ENCODE measurements around the gene DNAJC6. TPM values are rescaled to one million over a fixed set of nuclear protein-coding genes. Genes with fewer than 3 reads are reported as not detected.
"Not testable (repeated sequence)": the region's sequence is repeated elsewhere in the genome, so short reads cannot be mapped to it uniquely, and the experiment has no call there.

Gene DNAJC6
- total and polyA plus RNA-seq, 2 experiments from 2014 or later = 2.5 to 2.8 TPM

DNA sequence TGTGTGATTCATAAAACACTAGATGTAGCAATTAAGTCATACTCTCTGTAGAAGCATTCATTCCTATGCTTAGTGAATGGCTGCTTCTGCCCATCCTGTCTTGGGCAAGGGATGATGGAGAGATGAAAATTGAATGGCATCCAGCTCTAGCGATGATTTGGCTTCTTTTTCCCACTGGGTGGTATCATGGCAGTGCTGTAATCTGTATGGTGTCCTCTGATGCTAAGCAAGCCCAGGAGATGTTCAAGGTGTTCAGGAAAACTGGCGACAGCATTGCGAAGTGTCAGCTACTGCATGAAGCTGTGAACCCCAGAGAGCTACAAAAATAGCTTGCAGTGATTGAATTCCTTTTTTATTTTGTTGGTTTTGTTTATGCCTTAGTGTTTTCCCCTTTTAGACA lies 62.2 kb downstream of the DNAJC6 start:
- TF ChIP-seq EZH2 (IDR thresholded peaks at IDR 0.05; ENCODE audit: insufficient read depth, poor library complexity, severe bottlenecking) (no peak), EZH2phosphoT487 (IDR thresholded peaks at IDR 0.05; ENCODE audit: insufficient read depth, low read depth) (no peak)
- Histone ChIP-seq H3K4me2 (ENCODE audit: unreplicated experiment) (no peak overlapping the region), H3K9me2 (ENCODE audit: insufficient read depth) (no peaks in the 10 kb centered on the region), H3K27me3 (replicated peaks; ENCODE audit: insufficient read depth) (no peaks in the 10 kb centered on the region), H3K4me3 (no peak overlapping the region), H3K79me2 (ENCODE audit: insufficient read depth) (no peaks in the 10 kb centered on the region), H3K4me1 (ENCODE audit: insufficient read depth) (peaks cover 8% of the 10 kb centered on the region; the same call in 1 of the 2 replicates), H4K20me1 (ENCODE audit: insufficient read depth) (no peaks in the 10 kb centered on the region), H3K36me3 (ENCODE audit: low read depth) (no peaks in the 10 kb centered on the region), H2AFZ (no peak overlapping the region), H3F3A (ENCODE audit: insufficient read depth) (no peaks in the 10 kb centered on the region), H3K9ac (no peak overlapping the region), H3K9me3 (ENCODE audit: low read depth) (no peaks in the 10 kb centered on the region), H3K27ac (no peak overlapping the region)
- WGBS, 2 experiments (ENCODE audit: low coverage in 1 of 2, low lambda C conversion rate in 2 of 2, missing lambda C conversion rate in 2 of 2) = 61 to 67% methylated on average over 3 of the region's 3 CpGs
- no peak for DNase-seq
- in situ Hi-C loops (cut with MboI) = no loop called here

DNA sequence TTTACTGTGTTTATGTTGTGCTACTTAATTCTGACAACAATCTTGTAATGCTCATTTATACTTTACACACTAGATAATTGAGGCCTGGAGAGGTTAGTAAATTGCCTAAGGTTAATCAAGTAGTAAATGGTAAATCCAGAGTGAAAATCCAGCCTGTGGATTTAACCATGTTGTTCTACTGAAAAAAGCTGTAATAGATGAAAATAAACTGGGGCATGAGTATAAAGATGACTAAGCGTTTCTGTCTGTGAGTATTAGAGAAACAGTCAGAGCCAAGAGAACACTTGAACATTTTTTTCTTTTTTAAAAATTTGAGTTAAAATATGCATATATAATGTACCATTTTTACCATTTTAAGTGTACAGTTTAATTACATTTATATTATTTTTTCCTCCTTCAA lies 63.2 kb downstream of the DNAJC6 start:
- in situ Hi-C loops (cut with MboI) = no loop called here
- WGBS, 2 experiments (ENCODE audit: low coverage in 1 of 2, low lambda C conversion rate in 2 of 2, missing lambda C conversion rate in 2 of 2) = 0 to 5% methylated on average over 1 of the region's 1 CpG
- H3K4me2 ChIP-seq (ENCODE audit: unreplicated experiment) = no peak overlapping the region

DNA sequence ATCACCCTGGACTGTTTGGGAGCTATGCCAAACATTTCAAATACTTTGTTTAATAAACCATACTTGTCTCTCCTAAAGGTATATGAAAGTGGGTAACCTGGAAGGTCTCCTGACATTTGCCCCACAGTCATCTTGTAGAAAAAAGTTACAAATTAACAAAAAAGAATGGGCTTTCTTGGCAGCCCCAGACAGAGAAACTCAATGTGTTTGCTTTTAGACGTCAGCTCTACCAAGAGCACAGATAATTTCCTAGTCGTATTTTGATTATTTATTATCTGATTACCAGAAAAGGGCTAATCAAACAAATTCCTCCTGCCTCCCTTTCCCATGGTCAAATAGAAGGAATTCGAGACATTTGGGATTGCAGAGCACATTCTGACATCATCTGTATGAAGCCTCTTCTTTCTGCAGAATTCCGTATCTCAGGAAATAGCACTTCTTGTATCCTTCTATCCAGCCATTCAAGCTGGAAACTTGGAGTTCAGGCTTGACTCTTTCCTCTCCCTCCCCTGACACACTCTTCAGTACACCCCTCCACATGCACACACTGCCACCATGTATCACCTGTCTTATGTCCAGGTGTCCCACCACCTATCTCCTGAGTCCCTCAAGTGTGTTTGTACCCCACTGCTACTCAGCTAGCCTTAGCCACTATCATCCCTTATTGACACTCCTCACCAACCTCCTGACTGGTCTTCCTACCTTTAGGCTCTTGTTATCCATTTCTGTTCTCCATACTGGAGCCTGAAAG lies 68.3 kb downstream of the DNAJC6 start:
- in situ Hi-C loops (cut with MboI) = no loop called here
- H3K9me3 ChIP-seq (ENCODE audit: low read depth) = no peaks in the 10 kb centered on the region
- TF ChIP-seq EZH2 (IDR thresholded peaks at IDR 0.05; ENCODE audit: insufficient read depth, poor library complexity, severe bottlenecking) = no peak
- TF ChIP-seq EZH2phosphoT487 (IDR thresholded peaks at IDR 0.05; ENCODE audit: insufficient read depth, low read depth) = no peak
- no peaks in the 10 kb centered on the region for H3F3A ChIP-seq (ENCODE audit: insufficient read depth)
- H4K20me1 ChIP-seq (ENCODE audit: insufficient read depth) = no peaks in the 10 kb centered on the region
- no peak for DNase-seq
- peaks cover 5% of the 10 kb centered on the region; the same call in 1 of the 2 replicates for H3K36me3 ChIP-seq (ENCODE audit: low read depth)
- 76 to 85% methylated on average over 4 of the region's 4 CpGs for WGBS, 2 experiments (ENCODE audit: low coverage in 1 of 2, low lambda C conversion rate in 2 of 2, missing lambda C conversion rate in 2 of 2)
- H3K4me1 ChIP-seq (ENCODE audit: insufficient read depth) = 0 out of 2 replicates have a peak, but pooled peaks cover 3% of the 10 kb centered on the region
- H3K9ac ChIP-seq = no peak overlapping the region
- no peaks in the 10 kb centered on the region for H3K27me3 ChIP-seq (replicated peaks; ENCODE audit: insufficient read depth)
- H3K79me2 ChIP-seq (ENCODE audit: insufficient read depth) = no peaks in the 10 kb centered on the region
- H3K4me3 ChIP-seq = no peak overlapping the region
- no peak overlapping the region for H2AFZ ChIP-seq
- no peak overlapping the region for H3K27ac ChIP-seq
- no peaks in the 10 kb centered on the region for H3K9me2 ChIP-seq (ENCODE audit: insufficient read depth)
- no peak overlapping the region for H3K4me2 ChIP-seq (ENCODE audit: unreplicated experiment)

More for the DNA sequence above, 63.2 kb downstream of the DNAJC6 start:
- H3K4me1 ChIP-seq (ENCODE audit: insufficient read depth) = peaks cover 8% of the 10 kb centered on the region; the same call in 1 of the 2 replicates
- peak; percentile 63 for DNase-seq
- H4K20me1 ChIP-seq (ENCODE audit: insufficient read depth) = no peaks in the 10 kb centered on the region
- H3K79me2 ChIP-seq (ENCODE audit: insufficient read depth) = no peaks in the 10 kb centered on the region
- H3K36me3 ChIP-seq (ENCODE audit: low read depth) = no peaks in the 10 kb centered on the region
- no peak overlapping the region for H3K9ac ChIP-seq
- TF ChIP-seq EZH2 (IDR thresholded peaks at IDR 0.05; ENCODE audit: insufficient read depth, poor library complexity, severe bottlenecking) (no peak), EZH2phosphoT487 (IDR thresholded peaks at IDR 0.05; ENCODE audit: insufficient read depth, low read depth) (no peak)
- H3K9me2 ChIP-seq (ENCODE audit: insufficient read depth) = no peaks in the 10 kb centered on the region
- H3K27ac ChIP-seq = no peak overlapping the region
- H3K9me3 ChIP-seq (ENCODE audit: low read depth) = no peaks in the 10 kb centered on the region
- no peak overlapping the region for H2AFZ ChIP-seq
- no peak overlapping the region for H3K4me3 ChIP-seq
- no peaks in the 10 kb centered on the region for H3K27me3 ChIP-seq (replicated peaks; ENCODE audit: insufficient read depth)
- H3F3A ChIP-seq (ENCODE audit: insufficient read depth) = no peaks in the 10 kb centered on the region

- WGBS, 2 experiments (ENCODE audit: low coverage in 1 of 2, low lambda C conversion rate in 2 of 2, missing lambda C conversion rate in 2 of 2) = 70% methylated on average over 2 of the region's 2 CpGs
- H4K20me1 ChIP-seq (ENCODE audit: insufficient read depth) = no peaks in the 10 kb centered on the region
- no peak overlapping the region for H3K4me3 ChIP-seq
- TF ChIP-seq EZH2phosphoT487 (IDR thresholded peaks at IDR 0.05; ENCODE audit: insufficient read depth, low read depth) (no peak), EZH2 (IDR thresholded peaks at IDR 0.05; ENCODE audit: insufficient read depth, poor library complexity, severe bottlenecking) (no peak)
- no peak overlapping the region for H3K4me2 ChIP-seq (ENCODE audit: unreplicated experiment)
- H3K79me2 ChIP-seq (ENCODE audit: insufficient read depth) = no peaks in the 10 kb centered on the region
- in situ Hi-C loops (cut with MboI) = no loop called here
- no peak overlapping the region for H3K27ac ChIP-seq
- no peak overlapping the region for H2AFZ ChIP-seq
- no peak overlapping the region for H3K9ac ChIP-seq
- no peaks in the 10 kb centered on the region for H3K9me2 ChIP-seq (ENCODE audit: insufficient read depth)
- DNase-seq = no peak
- no peaks in the 10 kb centered on the region for H3K27me3 ChIP-seq (replicated peaks; ENCODE audit: insufficient read depth)
- H3K9me3 ChIP-seq (ENCODE audit: low read depth) = no peaks in the 10 kb centered on the region
- H3F3A ChIP-seq (ENCODE audit: insufficient read depth) = no peaks in the 10 kb centered on the region
- no peaks in the 10 kb centered on the region for H3K4me1 ChIP-seq (ENCODE audit: insufficient read depth)
- H3K36me3 ChIP-seq (ENCODE audit: low read depth) = peaks cover 5% of the 10 kb centered on the region; the same call in 1 of the 2 replicates
Measured at GRCh38 chr1:65378247-65378946, 69.1 kb downstream of the DNAJC6 start.

GRCh38 chr1:65384426-65384825 lies 75.1 kb downstream of the DNAJC6 start:
- H3K9me3 ChIP-seq (ENCODE audit: low read depth); H3F3A ChIP-seq (ENCODE audit: insufficient read depth); H2AFZ ChIP-seq; H3K79me2 ChIP-seq (ENCODE audit: insufficient read depth); DNase-seq; H3K9ac ChIP-seq; in situ Hi-C loops (cut with MboI); H3K27me3 ChIP-seq (replicated peaks; ENCODE audit: insufficient read depth); H3K27ac ChIP-seq; H3K4me1 ChIP-seq (ENCODE audit: insufficient read depth); H3K9me2 ChIP-seq (ENCODE audit: insufficient read depth); H3K4me3 ChIP-seq; H3K4me2 ChIP-seq (ENCODE audit: unreplicated experiment); H3K36me3 ChIP-seq (ENCODE audit: low read depth); H4K20me1 ChIP-seq (ENCODE audit: insufficient read depth): not testable (repeated sequence)
- 80 to 92% methylated on average over 5 of the region's 5 CpGs for WGBS, 2 experiments (ENCODE audit: low coverage in 1 of 2, low lambda C conversion rate in 2 of 2, missing lambda C conversion rate in 2 of 2)
